A673 (cell line): ENCODE data around the gene SLC39A6. TPM values are rescaled to one million over a fixed set of nuclear protein-coding genes. Genes with fewer than 3 reads are reported as not detected.
"Not testable (repeated sequence)": the region's sequence is repeated elsewhere in the genome, so short reads cannot be mapped to it uniquely, and the experiment has no call there.

Experiments
- BruUV-seq: library from RNA; stranded (reverse); fragments of 400-500 nt; replicated peaks from 2 replicates; lab custom pipeline; 2021; lab: Mats Ljungman, UMichigan
- CTCF ChIA-PET: fragments of 300-600 bp; sonication (Branson Sonifier 250); formaldehyde crosslinking; loops from one replicate; lab custom pipeline; 2022; ENCODE audit warnings: antibody characterized with exemption; lab: Charles Lee
- POLR2A ChIA-PET: fragments of 300-600 bp; sonication (Branson Sonifier 250); formaldehyde crosslinking; loops from one replicate; lab custom pipeline; 2022; ENCODE audit warnings: antibody characterized with exemption; ENCODE audit not compliant: low non-redundant PET; lab: Charles Lee
- DNase-seq: peaks from one replicate; pipeline ENCODE4 v3.0.0-alpha.2; 2015; ENCODE audit warnings: low spot score
- H3K27ac ChIP-seq: fragments of 200-600 bp; sonication (generic); 2 replicates; pipeline ENCODE4 v1.5.1; 2016; ENCODE audit warnings: mixed run types, low read depth, mild to moderate bottlenecking, mixed read lengths, antibody characterized with exemption, low read length; ENCODE audit not compliant: poor library complexity, severe bottlenecking
- H3K27me3 ChIP-seq: fragments of 200-600 bp; sonication (generic); replicated peaks from 2 replicates; pipeline ENCODE4 v1.6.1; 2017; ENCODE audit warnings: mixed run types, low read depth, mild to moderate bottlenecking, mixed read lengths, antibody characterized with exemption, low read length; ENCODE audit not compliant: insufficient read depth, poor library complexity
- H3K36me3 ChIP-seq: fragments of 200-600 bp; sonication (generic); 2 replicates; pipeline ENCODE4 v1.6.1; 2016; ENCODE audit warnings: mixed run types, mild to moderate bottlenecking, mixed read lengths, antibody characterized with exemption, low read length; ENCODE audit not compliant: insufficient read depth, poor library complexity, severe bottlenecking
- H3K4me1 ChIP-seq: fragments of 200-600 bp; sonication (generic); 2 replicates; pipeline ENCODE4 v1.6.1; 2017; ENCODE audit warnings: mixed run types, mild to moderate bottlenecking, mixed read lengths, antibody characterized with exemption, low read length; ENCODE audit not compliant: insufficient read depth, poor library complexity, severe bottlenecking
- H3K4me3 ChIP-seq: fragments of 200-600 bp; sonication (generic); 2 replicates; pipeline ENCODE4 v1.5.1; 2016; ENCODE audit warnings: low read depth, mixed run types, mild to moderate bottlenecking, mixed read lengths, low read length; ENCODE audit not compliant: poor library complexity, severe bottlenecking
- H3K9me3 ChIP-seq: fragments of 200-600 bp; sonication (generic); 2 replicates; pipeline ENCODE4 v1.6.1; 2016; ENCODE audit warnings: mixed run types, low read depth, mild to moderate bottlenecking, mixed read lengths, antibody characterized with exemption, low read length; ENCODE audit not compliant: poor library complexity, severe bottlenecking
- CTCF ChIP-seq: fragments of 300-800, 200-600 bp; sonication (generic); conservative IDR thresholded peaks from 2 replicates; pipeline ENCODE4 v1.5.1; 2017; ENCODE audit warnings: low read depth, mild to moderate bottlenecking, antibody characterized with exemption, low read length, moderate library complexity, mixed read lengths
- EZH2 ChIP-seq: fragments of 200-600 bp; sonication (generic); IDR thresholded peaks from 2 replicates; pipeline ENCODE4 v1.6.1; 2017; ENCODE audit warnings: borderline replicate concordance, low read depth, mild to moderate bottlenecking, mixed read lengths, antibody characterized with exemption, low read length; ENCODE audit not compliant: poor library complexity, severe bottlenecking
- intact Hi-C: fragments of 100-400 bp; cut with micrococcal nuclease; formaldehyde crosslinking; loops from one replicate; pipeline ENCODE4 v1.10.0; 2022; ENCODE audit not compliant: unreplicated experiment
- total RNA-seq: library from RNA; stranded (reverse); gene quantifications from 2 replicates; pipeline ENCODE4 v1.2.3, GENCODE V29; 2021

Gene SLC39A6
- total RNA-seq, 1 experiment from 2014 or later: 70.7 TPM

GRCh38 chr18:36095936-36096519 is 33.1 kb downstream of the SLC39A6 start:
- Histone ChIP-seq H3K27me3 (no peaks in the 10 kb centered on the region), H3K9me3 (no peaks in the 10 kb centered on the region), H3K4me3 (no peak overlapping the region), H3K4me1 (no peaks in the 10 kb centered on the region), H3K27ac (no peak overlapping the region), H3K36me3 (no peaks in the 10 kb centered on the region)
- ChIA-PET POLR2A (no interaction called here), CTCF (interaction anchor here (0.7 to 1.2 kb wide), 6 partner anchors 44 to 714 kb away, joined by 3 to 9 read pairs (median 4); no protein-coding TSS in a partner anchor)
- intact Hi-C loops: loop anchor here (1.0 to 2.0 kb wide), 3 partner anchors 188 to 661 kb away; no protein-coding TSS in a partner anchor
- BruUV-seq: no TSS peak
- TF ChIP-seq EZH2 (no peak), CTCF (peak; percentile 68)
- peak; percentile 65 for DNase-seq

- POLR2A ChIA-PET: no interaction called here
Measured at GRCh38 chr18:36094431-36094830, 34.7 kb downstream of the SLC39A6 start.

GRCh38 chr18:36092116-36092515 is 37.0 kb downstream of the SLC39A6 start:
- CTCF ChIA-PET: interaction anchor here (0.6 kb wide), 1 partner anchor 32 kb away, joined by 3 read pairs; no protein-coding TSS in a partner anchor
- H3K4me3 ChIP-seq, H3K36me3 ChIP-seq, BruUV-seq, POLR2A ChIA-PET, H3K27ac ChIP-seq, H3K9me3 ChIP-seq, DNase-seq, H3K27me3 ChIP-seq, H3K4me1 ChIP-seq: not testable (repeated sequence)
- intact Hi-C loops: loop anchor here (5.0 kb wide), 1 partner anchor 75 kb away; no protein-coding TSS in a partner anchor

More at GRCh38 chr18:36094431-36094830, 34.7 kb downstream of the SLC39A6 start:
- TF ChIP-seq CTCF: no peak
- TF ChIP-seq EZH2: no peak
- no TSS peak for BruUV-seq
- no peaks in the 10 kb centered on the region for H3K9me3 ChIP-seq
- no peaks in the 10 kb centered on the region for H3K27me3 ChIP-seq
- H3K27ac ChIP-seq: no peak overlapping the region
- DNase-seq: no peak
- H3K4me3 ChIP-seq: no peak overlapping the region
- no peaks in the 10 kb centered on the region for H3K36me3 ChIP-seq
- H3K4me1 ChIP-seq: no peaks in the 10 kb centered on the region
- intact Hi-C loops: loop anchor here (5.0 kb wide), 1 partner anchor 77 kb away; no protein-coding TSS in a partner anchor
- CTCF ChIA-PET: no interaction called here
